GM18517 (cell line): Measurements from ENCODE around the gene METTL9.

Experiments
- ATAC-seq: cut with Tn5 transposase; IDR thresholded peaks from one replicate; pipeline ENCODE4 v1.9.1; 2021; ENCODE audit warnings: mild to moderate bottlenecking, moderate library complexity; ENCODE audit not compliant: unreplicated experiment

The METTL9 gene

DNA sequence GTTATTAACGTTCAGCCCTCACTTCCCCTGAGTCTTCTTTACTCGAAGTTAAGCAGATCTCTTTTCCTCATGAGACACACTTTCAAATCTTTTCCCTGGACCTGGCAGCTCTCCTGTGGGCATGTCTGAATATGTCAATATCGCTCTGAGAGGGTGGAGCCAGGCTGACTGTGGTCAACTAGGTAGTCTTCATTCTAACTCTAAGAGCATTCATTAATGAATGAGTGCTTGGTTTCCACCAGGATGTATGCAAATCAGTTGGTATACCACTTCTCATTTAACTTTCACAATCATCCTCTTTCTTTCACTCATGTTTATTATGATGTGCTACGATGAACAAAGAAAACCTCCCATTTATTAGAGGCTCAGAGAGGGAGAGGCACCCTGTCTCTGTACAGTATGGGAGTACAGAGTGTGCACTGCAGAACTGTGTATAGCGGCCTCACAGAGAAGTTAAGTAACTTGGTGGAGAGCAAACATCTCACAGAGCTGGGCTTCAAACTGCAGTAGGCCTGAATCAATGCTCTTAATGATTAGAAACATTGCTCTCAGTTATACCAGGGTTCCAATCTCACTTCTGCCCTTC is 104.3 kb downstream of the METTL9 start:
- no peak for ATAC-seq

DNA sequence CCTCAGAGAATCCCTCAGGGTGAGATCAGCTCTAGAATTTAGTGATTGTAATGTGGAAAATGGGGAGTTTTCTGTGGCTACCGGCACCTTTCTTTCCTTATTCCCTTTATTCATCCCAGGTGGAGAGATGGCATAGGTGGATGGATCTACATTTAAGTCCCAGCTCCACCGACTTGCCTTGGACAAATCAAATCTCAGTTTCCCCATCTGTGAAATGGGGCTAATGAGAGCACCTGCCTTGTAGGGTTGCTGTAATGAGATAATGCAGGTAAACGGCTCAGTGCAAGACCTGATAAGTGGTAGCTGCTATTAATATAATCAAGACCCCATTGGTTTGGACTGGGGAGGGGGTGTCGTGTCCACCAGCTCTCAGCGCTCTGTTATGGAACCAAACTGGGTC is 104.9 kb downstream of the METTL9 start:
- no peak for ATAC-seq

- ATAC-seq, result no peak
Observed at GRCh38 chr16:21704733-21705132, 105.4 kb downstream of the METTL9 start.
